ENCODE results near the gene MAP3K9.
A peak's percentile ranks its signal among the peaks of the same experiment; 100 is the strongest.
"Not testable (repeated sequence)": the region's sequence is repeated elsewhere in the genome, so short reads cannot be mapped to it uniquely, and the experiment has no call there.

The MAP3K9 gene

DNA sequence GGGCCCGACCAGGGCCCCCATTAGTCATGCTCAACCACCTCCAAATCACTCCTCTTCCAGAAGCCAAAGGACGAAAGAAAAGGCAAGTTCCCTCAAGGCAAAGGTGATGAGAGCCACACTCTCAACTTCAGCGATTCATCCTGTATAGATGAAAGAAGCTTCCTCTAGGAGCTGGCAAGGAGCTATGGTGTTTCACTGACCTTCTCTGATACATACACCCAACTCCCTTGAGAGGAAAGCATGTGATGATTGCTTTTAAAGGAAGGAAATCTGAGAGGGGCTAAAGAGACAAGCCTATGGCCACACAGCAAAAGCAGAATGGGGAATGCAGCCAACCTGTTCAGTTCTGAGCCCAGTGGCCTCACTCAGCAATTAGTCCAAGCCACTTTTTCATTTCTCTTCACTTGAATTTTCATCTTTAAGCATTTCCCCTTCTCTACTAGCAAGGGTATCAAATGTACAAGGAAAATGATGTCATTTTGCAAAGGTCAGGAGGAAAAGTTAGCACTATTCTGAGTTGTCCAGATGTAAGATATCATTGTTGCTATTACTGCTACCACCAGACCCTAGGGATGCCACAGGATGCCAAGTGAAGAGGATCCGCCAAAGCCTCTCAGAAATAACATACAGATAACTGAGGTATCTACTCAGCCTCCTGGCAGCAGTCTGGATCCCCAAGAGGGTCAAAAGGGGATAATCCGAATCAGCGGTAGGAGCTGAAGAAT, 82.5 kb downstream of the MAP3K9 start:
- no peak for DNase-seq

DNA sequence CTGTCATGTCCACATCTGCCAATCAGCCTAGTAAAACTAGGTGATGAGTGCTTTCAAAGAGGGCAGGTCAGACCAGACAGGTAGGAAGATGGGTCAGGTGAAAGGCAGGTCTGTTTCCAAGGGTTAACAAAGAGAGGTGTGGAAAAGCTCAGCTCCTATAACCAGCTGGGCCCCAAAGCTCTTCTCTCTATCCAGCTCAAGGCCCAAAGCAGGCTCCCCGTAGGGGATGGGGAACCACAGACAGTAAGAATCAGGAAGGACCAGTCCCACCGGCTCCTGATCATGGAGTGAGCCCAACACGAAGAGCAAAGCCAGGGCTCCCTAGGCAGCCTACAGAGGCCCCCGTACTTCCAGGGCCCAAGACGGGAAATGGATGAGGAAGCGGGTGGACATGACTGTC, 84.4 kb downstream of the MAP3K9 start:
- no peak for DNase-seq

DNA sequence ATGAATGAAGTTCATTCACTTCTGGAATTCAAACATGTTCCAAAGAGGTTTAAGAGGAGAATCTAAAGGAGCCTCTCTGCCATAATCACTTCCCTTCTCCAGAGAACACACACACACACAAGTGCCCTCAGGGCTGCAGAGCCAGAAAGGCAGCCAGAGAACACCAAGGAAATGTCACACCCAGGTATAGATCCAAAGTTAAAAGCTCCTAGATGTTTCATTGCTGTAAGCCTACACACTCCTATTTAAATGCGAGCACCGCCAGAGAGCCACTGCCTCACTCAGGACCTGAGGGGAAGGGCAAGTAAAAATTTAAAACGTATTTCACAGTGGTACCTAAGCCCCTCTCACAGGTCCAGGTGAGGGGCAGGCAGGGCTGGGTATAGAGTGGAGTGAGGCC, 85.2 kb downstream of the MAP3K9 start:
- DNase-seq: no peak

DNA sequence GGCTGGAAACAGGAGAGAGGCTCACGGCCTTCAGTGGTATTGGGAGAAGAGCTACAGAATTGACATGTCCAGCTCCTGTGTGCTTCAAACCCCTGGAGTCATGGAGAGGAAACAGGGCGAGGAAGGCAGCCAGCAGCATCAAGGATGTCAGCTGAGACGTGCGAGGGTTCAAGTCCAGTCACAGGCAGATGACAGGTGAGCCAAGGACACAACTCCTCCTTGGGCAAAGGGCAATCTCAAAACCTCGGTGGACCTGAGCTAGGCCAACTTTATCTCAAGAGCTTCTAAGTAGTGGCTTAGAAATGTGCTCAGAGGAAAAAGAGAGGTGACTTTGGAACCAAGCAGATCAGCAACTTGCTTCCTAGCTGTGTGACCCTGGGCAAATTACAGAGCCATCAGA, 86.0 kb downstream of the MAP3K9 start:
- no peak for DNase-seq

DNA sequence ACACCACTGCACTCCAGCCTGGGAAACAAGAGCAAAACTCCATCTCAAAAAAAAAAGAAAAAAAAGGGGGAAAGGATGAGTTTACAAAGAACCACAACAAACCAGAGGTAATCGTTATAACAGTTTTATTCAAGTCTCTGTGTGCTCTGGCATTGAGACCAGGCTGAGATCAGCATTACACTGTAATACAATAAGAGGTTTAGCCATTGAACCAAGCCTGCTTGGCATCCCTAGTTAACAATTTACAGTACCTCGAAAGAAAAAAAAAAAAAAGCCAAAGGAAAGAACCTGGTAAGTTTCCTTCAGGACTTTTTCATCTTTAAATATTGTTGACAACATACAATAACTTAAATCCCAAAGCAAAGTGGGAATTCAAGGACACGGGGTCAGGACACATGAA, 86.9 kb downstream of the MAP3K9 start:
- DNase-seq: no peak

DNA sequence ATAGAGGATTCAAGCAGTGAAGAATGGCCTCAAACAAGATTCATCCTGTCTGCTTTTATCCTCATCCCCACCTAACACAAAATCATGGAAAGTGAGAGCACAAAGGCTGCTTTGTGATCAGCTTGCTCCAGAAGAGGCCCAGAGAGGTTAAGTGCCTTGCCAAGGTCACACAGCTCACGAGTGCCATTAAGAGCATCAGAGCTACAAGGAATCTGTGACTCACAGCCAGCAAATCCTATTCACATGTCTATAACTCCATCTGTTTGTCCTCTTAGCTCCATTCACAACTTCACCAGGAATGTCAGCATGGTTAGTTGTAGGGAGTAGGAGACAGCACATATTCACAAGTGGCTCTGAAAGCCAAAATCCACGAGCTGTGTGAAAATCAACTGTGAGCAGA, 87.8 kb downstream of the MAP3K9 start:
- no peak for DNase-seq

DNA sequence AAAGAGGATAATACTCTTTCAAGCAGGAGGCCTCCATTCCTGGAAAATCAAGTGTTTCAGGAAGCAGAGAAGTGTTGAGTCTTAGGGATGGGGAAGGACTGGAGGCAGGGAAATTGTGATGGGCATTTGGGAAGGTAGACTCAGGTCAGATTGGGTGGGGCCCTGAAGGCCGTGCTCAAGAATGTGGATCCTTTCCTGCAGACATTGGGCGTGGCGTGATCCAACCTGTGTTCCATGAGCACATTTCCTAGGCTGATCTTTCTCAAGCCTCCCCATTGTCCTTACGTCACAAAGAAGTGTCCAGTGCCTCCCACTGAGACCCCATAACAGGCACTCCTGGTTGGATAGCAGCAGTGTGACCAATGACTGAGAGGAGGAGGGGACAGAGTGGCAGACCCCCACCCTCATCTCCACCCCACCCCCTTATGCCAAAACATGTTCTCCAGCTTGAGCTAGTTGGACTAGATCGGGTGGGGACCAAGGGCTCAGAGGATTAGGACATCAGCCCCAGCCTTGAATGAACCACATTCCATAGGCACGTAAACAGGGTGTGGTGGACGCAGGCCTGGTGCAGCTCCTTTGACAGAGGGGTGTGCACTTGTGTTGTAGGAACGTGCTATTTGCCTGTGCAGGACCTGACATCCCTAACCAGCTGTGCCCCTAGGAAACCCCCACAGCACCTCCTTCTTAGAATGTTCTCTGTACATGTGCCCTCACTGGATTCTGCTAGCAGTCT, 90.8 kb downstream of the MAP3K9 start:
- no peak for DNase-seq

DNA sequence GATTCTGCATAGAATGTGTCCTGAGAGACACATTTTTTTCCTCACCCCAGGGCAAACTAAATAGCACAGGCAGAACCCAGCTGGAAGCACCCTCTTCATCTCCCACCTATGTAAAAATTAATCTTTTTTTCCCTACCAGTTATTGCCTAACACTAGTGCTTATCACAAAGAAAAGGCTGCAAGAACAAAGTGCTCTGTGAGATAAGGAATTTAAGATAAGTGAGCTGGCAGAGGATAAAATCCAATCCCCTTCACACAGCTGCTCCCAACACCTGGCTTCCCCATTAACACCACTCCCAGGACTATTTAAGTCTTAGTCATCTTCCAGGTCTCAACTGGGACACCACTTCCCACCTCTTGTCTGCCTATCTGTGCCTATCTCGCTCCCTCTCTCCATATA, 92.4 kb downstream of the MAP3K9 start:
- no peak for DNase-seq

DNA sequence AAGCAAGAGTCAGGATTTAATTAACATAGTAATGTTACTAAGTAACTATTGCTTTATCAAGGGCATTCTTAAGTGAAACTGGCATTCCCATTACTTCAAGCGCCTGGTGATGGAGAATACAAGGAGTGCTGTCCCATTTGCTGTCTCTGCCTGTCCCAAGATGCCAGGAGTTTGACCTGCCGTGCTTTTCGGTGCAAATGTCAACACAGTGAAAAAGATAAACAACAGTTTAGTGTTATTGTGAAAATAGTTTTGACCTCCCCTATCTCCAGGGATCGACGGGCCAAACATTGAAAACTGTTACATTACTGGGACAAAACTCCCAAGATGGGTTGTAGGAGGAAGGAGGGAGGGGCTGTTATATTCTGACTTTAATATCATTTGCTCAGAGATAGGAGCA, 92.8 kb downstream of the MAP3K9 start:
- no peak for DNase-seq

DNA sequence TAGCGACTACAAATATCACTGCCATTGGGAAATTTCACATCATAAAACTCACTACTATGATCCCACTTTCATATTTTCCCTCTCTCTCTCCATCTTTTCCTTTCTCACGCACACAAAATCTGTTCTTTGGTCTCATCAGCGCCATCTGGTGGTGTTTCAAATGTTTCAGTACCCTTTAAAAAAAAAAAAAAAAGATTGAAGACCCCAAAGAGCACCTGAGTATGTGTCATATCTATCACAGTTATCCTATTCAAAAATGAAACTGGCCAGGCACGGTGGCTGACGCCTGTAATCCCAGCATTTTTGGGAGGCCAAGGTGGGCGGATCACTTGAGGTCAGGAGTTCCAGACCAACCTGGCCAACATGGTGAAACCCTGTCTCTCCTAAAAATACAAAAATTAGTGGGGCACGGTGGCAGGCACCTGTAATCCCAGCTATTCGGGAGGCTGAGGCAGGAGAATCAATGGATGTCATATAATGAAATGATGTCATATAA, 95.2 kb downstream of the MAP3K9 start:
- peak in 7 of 56 donors; percentile 2 to 37 (median 3) for DNase-seq

DNA sequence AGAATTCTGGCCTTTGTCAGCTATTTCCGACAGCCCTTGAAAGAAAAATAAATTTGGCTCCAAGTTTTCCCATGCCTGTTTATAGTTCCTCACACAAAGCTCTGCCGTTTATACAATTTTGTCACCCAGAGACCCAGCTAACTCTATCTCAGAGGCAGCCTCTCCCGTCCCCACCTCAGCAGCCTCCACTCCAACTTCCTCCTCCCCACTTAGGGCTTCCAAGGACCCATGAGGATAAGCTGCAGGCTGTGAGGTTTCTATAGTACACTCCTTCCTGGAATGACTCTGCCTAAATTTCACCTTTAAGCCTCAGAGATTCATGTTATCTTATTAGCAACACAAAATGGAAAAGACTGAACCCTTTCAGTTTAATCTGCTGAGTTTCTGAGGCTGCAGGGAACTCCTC, 95.8 kb downstream of the MAP3K9 start:
- no peak for DNase-seq

DNA sequence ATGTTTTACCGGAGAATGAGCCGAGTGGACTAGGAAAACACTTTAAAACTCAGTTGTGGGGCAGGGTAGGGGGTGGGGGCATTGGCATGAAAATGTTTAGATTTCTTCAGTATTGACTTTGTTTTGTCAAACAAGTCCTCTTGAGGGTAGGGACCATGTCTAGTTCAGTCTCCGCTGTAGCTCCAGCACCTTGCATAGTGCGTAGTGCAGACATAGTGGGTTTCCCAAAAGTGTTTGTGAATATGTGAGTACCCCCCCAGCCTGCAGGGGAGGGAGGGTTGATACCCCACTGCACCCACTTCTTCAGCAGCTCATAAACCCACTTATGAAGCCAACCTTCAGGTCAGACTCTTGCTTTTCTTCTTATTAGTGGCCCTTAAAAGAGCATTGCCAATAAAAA, 96.2 kb downstream of the MAP3K9 start:
- no peak for DNase-seq

DNA sequence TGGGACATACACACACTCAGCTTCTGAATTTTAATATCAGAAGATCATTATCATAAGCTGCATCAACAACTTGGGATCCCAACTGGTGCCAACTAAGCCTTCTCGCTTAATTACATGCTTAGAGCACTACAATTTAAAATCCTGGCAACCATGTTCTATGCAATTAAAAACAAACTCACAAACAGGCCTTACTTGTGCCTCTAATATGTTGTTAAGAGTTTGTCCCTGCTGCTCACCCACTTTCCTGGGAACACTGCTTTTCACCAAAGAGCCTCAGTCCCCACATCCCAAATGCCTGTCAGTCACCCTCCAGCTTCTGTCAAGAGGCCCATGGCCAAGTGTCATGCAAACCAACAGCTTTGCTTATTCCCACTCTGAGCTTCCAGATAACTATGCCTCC, 97.9 kb downstream of the MAP3K9 start:
- no peak for DNase-seq

DNA sequence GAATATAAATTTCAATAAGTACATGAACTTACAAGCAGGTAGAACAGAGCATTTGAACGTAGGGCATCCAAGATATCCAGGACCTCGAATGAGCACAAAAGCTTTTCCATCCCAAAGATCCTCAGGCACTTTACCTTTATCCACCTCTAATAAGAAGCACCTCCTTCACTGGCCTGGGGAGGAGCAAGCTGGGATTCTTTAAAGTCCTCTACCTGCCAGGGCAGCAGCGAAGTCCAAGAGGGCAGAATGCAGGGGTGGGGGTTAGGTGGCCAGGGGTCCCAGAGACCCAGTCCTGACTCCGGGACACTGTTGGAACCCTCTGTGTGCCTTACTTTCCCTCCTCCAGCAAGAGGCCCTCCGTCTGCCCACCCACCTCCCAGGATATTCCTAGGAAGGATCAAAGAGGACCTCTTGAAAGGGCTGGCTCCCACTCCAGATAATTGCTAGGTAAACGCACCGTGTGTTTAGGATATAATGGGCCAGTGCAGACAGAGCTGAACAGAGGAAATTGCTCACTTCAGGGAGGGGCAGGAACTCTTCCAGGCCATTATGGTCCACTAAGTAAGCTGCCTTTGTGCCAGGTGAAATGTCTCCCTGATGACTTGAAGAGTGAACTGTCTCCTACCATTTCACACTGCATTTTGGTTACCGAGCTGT, 99.5 kb downstream of the MAP3K9 start:
- no peak for DNase-seq

DNA sequence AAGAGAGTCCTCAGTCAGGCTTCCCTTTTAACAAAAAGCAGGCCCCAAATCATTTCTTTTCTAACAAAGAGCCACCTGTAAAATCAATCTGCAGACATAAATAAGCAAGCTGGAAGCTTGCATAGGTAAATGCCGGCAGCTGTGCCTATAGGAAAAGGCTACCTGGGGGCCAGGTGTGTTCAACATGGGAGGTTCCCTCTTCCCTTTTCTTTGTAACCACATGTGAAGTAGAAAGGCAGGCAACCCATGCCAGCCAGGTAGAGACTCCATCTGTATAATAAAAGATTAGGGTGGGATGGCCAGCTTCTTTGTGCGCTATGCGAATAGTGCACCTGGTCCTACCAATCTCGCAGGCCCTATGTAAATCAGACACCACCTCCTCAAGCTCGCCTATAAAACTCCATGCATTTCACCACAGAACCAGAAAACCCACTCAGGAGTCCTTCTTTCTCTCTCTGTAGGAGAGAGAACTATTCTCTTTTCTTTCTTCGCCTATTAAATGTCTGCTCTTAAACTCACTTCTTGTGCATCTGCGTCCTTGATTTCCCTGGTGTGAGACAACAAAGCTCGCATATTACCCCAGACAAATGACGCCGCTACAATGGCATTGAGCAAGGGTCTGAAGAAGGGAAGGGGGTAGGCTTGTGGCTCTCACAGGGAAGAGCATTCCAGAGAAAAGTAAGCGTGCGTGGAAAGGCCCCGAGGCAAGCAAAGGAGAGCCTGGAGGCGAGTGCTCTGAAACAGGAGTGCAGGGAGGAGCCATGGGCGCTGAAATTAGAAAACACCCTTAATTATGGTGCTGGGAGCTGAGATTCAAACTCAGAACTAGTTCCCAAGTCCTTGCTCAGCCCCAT, 100.4 kb downstream of the MAP3K9 start:
- DNase-seq: no peak

DNA sequence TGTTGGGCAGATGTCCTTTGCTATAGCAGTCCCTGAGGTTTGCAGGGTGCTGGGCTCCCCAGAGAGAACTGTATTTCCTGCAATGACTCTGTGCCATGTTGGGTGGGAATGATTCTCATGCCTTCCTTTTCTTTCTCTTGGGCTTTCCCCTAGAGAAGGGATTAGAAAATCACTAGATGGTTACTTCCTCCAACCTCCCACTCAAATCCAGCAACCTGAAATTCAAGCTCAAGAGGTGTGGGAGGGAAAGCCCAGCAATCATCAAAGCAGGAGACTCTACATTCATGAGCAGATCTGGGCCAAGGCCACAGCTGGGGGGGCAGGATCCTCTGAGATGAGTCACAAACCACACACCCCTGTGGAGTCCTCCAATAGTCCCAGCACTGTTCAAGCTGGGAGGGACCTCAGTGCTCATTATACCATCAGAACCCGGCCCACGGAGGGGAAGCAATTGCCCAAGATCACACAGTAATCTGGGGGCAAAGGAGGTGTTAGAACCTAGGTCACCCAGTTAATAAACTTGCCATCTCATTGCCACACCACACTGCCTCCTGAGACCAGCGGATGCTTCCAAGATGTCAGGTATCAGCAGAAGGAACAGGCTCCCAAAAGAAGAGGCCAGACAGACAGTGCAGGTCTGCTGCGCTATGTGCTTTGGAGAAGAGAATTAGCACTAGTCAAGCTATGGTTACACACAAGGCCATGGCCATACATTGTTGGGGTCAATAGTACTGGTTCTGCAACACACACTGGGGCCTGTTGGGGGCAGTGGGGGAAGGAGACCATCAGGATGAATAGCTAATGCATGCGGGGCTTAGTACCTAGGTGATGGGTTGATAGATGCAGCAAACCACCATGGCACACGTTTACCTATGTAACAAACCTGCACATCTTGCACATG, 101.9 kb downstream of the MAP3K9 start:
- DNase-seq: no peak

DNA sequence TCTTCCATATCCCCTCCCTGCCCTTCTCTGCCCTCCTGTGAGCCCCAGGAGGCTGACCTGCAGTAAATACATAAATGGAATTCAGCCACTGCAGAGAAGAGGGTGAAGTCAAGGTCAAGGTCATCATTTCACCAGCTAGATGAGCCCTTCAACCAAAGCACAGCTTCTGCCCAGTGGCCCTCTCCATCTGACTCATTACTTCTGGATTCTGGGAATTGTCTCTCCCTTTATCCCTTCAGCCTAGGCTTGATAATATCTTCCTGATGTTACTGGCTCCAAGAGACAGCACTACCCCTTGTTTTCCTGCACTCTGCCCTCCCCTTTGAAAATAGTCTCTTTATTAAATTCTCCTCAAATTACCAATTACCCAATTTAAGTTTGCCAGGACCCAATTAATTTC, 103.1 kb downstream of the MAP3K9 start:
- DNase-seq: no peak

DNA sequence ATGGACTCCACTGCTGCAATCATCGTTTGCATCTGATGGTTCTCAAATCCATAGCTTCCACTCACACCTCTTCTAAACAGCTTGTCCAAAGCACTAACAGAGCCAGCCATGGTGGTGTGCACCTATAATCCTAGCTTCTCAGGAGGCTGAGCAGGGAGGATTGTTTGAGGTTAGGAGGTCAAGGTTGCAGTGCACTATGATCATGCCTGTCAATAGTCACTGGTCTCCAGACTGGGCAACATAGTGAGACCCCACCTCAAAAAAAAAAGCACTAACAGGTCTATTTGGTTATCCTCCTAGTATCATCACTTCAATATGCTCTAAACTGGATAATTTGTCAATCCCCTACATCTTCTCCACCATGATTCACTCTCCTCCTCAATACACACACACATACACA, 104.4 kb downstream of the MAP3K9 start:
- DNase-seq: no peak

DNA sequence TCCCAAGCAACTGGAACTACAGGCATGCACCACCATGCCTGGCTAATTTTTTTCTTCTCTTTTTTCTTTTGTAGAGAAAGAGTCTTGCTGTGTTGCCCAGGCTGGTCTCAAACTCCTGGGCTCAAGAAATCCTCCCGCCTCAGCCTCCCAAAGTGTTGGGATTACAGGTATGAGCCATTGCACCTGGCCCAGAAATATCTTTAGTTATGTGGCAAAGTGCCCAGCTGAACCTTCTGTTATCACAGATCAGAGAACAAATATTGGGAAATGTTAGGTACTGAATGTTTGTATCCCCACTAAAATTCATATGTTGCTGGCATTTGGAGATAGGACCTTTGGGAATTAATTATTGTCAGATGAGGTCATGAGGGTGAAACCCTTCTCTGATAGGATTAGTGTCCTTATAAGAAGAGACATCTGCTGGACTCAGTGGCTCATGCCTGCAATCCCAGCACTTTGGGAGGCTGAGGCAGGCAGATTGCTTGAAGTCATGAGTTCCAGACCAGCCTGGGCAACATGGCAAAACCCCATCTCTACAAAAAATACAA, 105.6 kb downstream of the MAP3K9 start:
- DNase-seq: not testable (repeated sequence)

DNA sequence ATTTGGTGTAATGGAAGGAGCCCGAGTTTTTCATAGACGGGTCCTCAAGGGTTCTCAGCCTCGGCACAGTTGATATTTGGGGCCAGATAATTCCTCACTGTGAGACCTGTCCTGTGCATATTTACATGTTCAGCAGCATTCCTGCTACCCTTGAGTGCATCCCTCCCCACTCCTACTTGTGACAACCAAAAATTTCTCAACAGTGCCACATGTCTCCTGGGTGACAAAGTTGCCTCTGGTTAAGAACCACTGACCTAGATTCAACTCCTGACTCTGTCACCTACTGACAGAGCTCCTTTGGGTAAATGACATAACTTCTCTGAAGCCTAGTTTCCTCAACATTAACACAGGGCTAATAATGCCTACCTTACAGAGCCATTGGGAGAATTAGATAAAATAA, 107.2 kb downstream of the MAP3K9 start:
- no peak for DNase-seq
